Epithelial cell of esophagus (primary cell): ENCODE data around the gene MYMX.

ENCODE experiments used
- DNase-seq: peaks from one replicate; pipeline ENCODE4 v3.0.0; 2010; ENCODE audit warnings: low read depth
- H3K4me3 ChIP-seq: 2 replicates; pipeline ENCODE4 v1.5.1; 2011; ENCODE audit warnings: mild to moderate bottlenecking, low read length, control low read depth
- CTCF ChIP-seq: IDR thresholded peaks from 2 replicates; pipeline ENCODE4 v1.5.1; 2011; ENCODE audit warnings: low read depth, mild to moderate bottlenecking, low read length, control low read depth, inconsistent platforms; ENCODE audit not compliant: insufficient read depth; ENCODE audit errors: missing control alignments

Gene MYMX

GRCh38 chr6:44255105-44255808 lies 38.5 kb downstream of the MYMX start:
- no peak for DNase-seq
- no peak overlapping the region for H3K4me3 ChIP-seq
- TF ChIP-seq CTCF, result no peak

- TF ChIP-seq CTCF, result no peak
- DNase-seq, result no peak
- peak overlapping the region; percentile 59 for H3K4me3 ChIP-seq
Measured at GRCh38 chr6:44255871-44256774, 39.4 kb downstream of the MYMX start.

GRCh38 chr6:44256775-44257024 lies 40.0 kb downstream of the MYMX start:
- no peak for DNase-seq
- peak overlapping the region; percentile 59 for H3K4me3 ChIP-seq
- TF ChIP-seq CTCF, result no peak

- DNase-seq, result peak; percentile 62
- peak within 1 kb of the TSS; percentile 59 for H3K4me3 ChIP-seq
- peak; percentile 26 for TF ChIP-seq CTCF
Measured at GRCh38 chr6:44257025-44257752, 40.5 kb downstream of the MYMX start, which contains the start of gene SLC35B2. Gene SLC35B2, minus strand, starts transcription at chr6:44257528. Its CDS starts 118 bp downstream, at chr6:44257410.

GRCh38 chr6:44257753-44258324 lies 41.1 kb downstream of the MYMX start:
- no peak for TF ChIP-seq CTCF
- no peak for DNase-seq
- H3K4me3 ChIP-seq, result peak overlapping the region; percentile 36

DNA sequence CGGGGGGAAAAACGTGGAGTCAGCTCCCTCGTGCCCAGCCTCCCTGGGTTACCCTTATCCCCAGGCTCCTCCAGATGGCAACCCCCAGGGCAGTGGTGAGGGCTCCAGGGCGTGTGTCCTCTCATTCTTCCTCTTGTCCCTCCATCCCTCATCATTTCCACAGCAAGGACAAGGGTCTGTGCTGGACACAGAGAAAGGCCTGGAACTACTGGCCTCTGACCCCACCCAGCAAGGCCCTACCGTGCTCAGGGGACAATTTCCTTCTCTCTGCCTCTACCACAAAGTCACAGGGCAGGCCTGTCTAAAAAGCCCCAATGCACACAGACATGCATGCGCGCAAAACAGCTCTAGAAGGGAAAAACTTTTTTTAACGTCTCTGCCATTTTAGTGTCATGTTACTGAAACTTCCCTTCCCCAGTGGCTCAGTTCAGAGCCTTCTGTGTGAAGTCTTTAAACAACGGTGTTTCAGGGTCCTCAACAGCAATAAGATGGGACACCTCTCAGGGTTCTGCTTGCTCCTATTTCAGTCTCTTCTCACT lies 41.7 kb downstream of the MYMX start:
- TF ChIP-seq CTCF, result no peak
- no peak overlapping the region for H3K4me3 ChIP-seq
- no peak for DNase-seq
